Measurements from ENCODE around the gene RAP2A.

- TF ChIP-seq, protein P1, sequence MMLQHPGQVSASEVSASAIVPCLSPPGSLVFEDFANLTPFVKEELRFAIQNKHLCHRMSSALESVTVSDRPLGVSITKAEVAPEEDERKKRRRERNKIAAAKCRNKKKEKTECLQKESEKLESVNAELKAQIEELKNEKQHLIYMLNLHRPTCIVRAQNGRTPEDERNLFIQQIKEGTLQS (IDR thresholded peaks at IDR 0.05; ENCODE audit: borderline replicate concordance, extremely low read depth, low read depth, low read length) = no peak
- TF ChIP-seq EZH2 (IDR thresholded peaks at IDR 0.05; ENCODE audit: borderline replicate concordance, control insufficient read depth, low read depth, low read length) (no peak), POLR2A (IDR thresholded peaks at IDR 0.05; ENCODE audit: low read depth, low read length) (no peak), CREB1 (IDR thresholded peaks at IDR 0.05; ENCODE audit: low read depth) (peak; percentile 47; the same call in 1 of the 2 replicates), FOS (IDR thresholded peaks at IDR 0.05; ENCODE audit: borderline replicate concordance, extremely low read depth, insufficient read length) (no peak), SPI1 (IDR thresholded peaks at IDR 0.05; ENCODE audit: borderline replicate concordance, insufficient read depth, low read depth, low read length) (no peak), CTCF (IDR thresholded peaks at IDR 0.05 in 2 of 3, conservative IDR thresholded peaks at IDR 0.05 in 1 of 3; ENCODE audit: control insufficient read depth in 2 of 3, extremely low read depth in 1 of 3, insufficient read depth in 1 of 3, low read depth in 3 of 3, low read length in 3 of 3) (no peak), POLR2AphosphoS5 (IDR thresholded peaks at IDR 0.05; ENCODE audit: low read length) (no peak), BRCA1 (IDR thresholded peaks at IDR 0.05; ENCODE audit: low read depth, low read length) (no peak), ZZZ3 (IDR thresholded peaks at IDR 0.05; ENCODE audit: control insufficient read depth, insufficient read length, low read depth) (no peak), ESRRA (IDR thresholded peaks at IDR 0.05; ENCODE audit: low read length) (no peak)
- TF ChIP-seq, protein P2, sequence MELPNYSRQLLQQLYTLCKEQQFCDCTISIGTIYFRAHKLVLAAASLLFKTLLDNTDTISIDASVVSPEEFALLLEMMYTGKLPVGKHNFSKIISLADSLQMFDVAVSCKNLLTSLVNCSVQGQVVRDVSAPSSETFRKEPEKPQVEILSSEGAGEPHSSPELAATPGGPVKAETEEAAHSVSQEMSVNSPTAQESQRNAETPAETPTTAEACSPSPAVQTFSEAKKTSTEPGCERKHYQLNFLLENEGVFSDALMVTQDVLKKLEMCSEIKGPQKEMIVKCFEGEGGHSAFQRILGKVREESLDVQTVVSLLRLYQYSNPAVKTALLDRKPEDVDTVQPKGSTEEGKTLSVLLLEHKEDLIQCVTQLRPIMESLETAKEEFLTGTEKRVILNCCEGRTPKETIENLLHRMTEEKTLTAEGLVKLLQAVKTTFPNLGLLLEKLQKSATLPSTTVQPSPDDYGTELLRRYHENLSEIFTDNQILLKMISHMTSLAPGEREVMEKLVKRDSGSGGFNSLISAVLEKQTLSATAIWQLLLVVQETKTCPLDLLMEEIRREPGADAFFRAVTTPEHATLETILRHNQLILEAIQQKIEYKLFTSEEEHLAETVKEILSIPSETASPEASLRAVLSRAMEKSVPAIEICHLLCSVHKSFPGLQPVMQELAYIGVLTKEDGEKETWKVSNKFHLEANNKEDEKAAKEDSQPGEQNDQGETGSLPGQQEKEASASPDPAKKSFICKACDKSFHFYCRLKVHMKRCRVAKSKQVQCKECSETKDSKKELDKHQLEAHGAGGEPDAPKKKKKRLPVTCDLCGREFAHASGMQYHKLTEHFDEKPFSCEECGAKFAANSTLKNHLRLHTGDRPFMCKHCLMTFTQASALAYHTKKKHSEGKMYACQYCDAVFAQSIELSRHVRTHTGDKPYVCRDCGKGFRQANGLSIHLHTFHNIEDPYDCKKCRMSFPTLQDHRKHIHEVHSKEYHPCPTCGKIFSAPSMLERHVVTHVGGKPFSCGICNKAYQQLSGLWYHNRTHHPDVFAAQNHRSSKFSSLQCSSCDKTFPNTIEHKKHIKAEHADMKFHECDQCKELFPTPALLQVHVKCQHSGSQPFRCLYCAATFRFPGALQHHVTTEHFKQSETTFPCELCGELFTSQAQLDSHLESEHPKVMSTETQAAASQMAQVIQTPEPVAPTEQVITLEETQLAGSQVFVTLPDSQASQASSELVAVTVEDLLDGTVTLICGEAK (IDR thresholded peaks at IDR 0.05; ENCODE audit: borderline replicate concordance) = no peak
These were observed 25.3 kb downstream of the RAP2A start for GRCh38 chr13:97459215-97459777.
